HepG2 (cell line): ENCODE results near the gene ANXA7. TPM values are rescaled to one million over a fixed set of nuclear protein-coding genes. Genes with fewer than 3 reads are reported as not detected.

Experiments used
- ATAC-seq: fragments of 200-7000 bp; cut with Tn5 transposase; 3 replicates; pipeline ENCODE4 v1.9.1; 2020; ENCODE audit warnings: mild to moderate bottlenecking, moderate library complexity
- BruUV-seq: library from RNA; stranded (reverse); fragments of 400-500 nt; replicated peaks from 2 replicates; lab custom pipeline; 2021; lab: Mats Ljungman, UMichigan
- CTCF ChIA-PET: fragments of 300-600 bp; formaldehyde crosslinking; extraction: SDS; loops from one replicate; lab custom pipeline; 2021; ENCODE audit warnings: low total read pairs, inconsistent platforms, low intra/inter-chr PET ratio; lab: Yijun Ruan, JAX
- POLR2A ChIA-PET: fragments of 350-600 bp; sonication (Branson Sonifier 250); formaldehyde crosslinking; loops from one replicate; lab custom pipeline; 2020; ENCODE audit warnings: antibody characterized with exemption, inconsistent platforms; lab: Yijun Ruan, JAX
- DNase-seq: peaks from one replicate; pipeline ENCODE4 v3.0.0-alpha.2; 2015; ENCODE audit warnings: low spot score
- FAIRE-seq: peaks from 3 replicates; lab custom pipeline; 2011; peaks lifted over from hg19 to GRCh38; lab: Jason Lieb, UNC
- H2AFZ ChIP-seq: one replicate; pipeline ENCODE4 v1.6.1; 2011; ENCODE audit warnings: low read length, inconsistent platforms
- H3K27ac ChIP-seq: fragments of 300-600 bp; 3 replicates; pipeline ENCODE4 v1.8.0; 2011; ENCODE audit warnings: mixed run types, mild to moderate bottlenecking, mixed read lengths, low read length, inconsistent platforms; ENCODE audit not compliant: insufficient read depth; ENCODE audit errors: extremely low read length
- H3K27me3 ChIP-seq, 2 experiments: fragments of 200-600 bp in 1 of 2; 2 replicates in 1 of 2; 3 replicates in 1 of 2; pipeline versions ENCODE4 v1.6.0 to v1.8.0; 2011; ENCODE audit warnings: low read length in 2 of 2, mild to moderate bottlenecking in 2 of 2, moderate library complexity in 2 of 2, inconsistent platforms in 1 of 2; ENCODE audit not compliant: insufficient read depth in 2 of 2, control insufficient read depth in 1 of 2
- H3K36me3 ChIP-seq, 2 experiments: fragments of 200-600 bp in 1 of 2; replicated peaks in 1 of 2; 2 replicates in 1 of 2; 3 replicates in 1 of 2; pipeline versions ENCODE4 v1.5.1 to v1.8.0; 2011; ENCODE audit warnings: low read length in 2 of 2, inconsistent platforms in 1 of 2; ENCODE audit not compliant: insufficient read depth in 2 of 2, control insufficient read depth in 1 of 2
- H3K4me1 ChIP-seq: 2 replicates; pipeline ENCODE4 v1.5.1; 2012; ENCODE audit warnings: low read length, inconsistent platforms; ENCODE audit not compliant: insufficient read depth
- H3K4me2 ChIP-seq: 2 replicates; pipeline ENCODE4 v1.6.0; 2011; ENCODE audit warnings: low read depth, low read length, inconsistent platforms
- H3K4me3 ChIP-seq, 3 experiments: fragments of 200-600 bp in 1 of 3; sonication (generic), shearing (Covaris generic) in 1 of 3; replicated peaks in 1 of 3; 2 replicates each; pipeline ENCODE4 v1.5.1; 2011 to 2016; ENCODE audit warnings: low read length in 3 of 3, inconsistent platforms in 2 of 3, low read depth in 2 of 3, mild to moderate bottlenecking in 2 of 3, control low read depth in 1 of 3, mixed read lengths in 1 of 3; ENCODE audit not compliant: insufficient read depth in 1 of 3
- H3K79me2 ChIP-seq: one replicate; pipeline ENCODE4 v1.6.1; 2011; ENCODE audit warnings: low read length, inconsistent platforms; ENCODE audit not compliant: insufficient read depth
- H3K9ac ChIP-seq: 2 replicates; pipeline ENCODE4 v1.6.0; 2011; ENCODE audit warnings: mild to moderate bottlenecking, low read depth, low read length, inconsistent platforms; ENCODE audit not compliant: insufficient read depth
- H3K9me3 ChIP-seq: 2 replicates; pipeline ENCODE4 v1.5.1; 2012; ENCODE audit warnings: mild to moderate bottlenecking, low read length
- H4K20me1 ChIP-seq: 2 replicates; pipeline ENCODE4 v1.6.0; 2011; ENCODE audit warnings: inconsistent platforms, mild to moderate bottlenecking, low read length, moderate library complexity; ENCODE audit not compliant: insufficient read depth
- GTF2F1 ChIP-seq: fragments of 150-350 bp; IDR thresholded peaks from 2 replicates; pipeline ENCODE4 v1.6.1; 2014; ENCODE audit warnings: low read length
- MAFF ChIP-seq: IDR thresholded peaks from 2 replicates; pipeline ENCODE4 v1.6.1; 2011; ENCODE audit warnings: low read depth, low read length, improper control_type of control experiment
- MAFK ChIP-seq, 2 experiments: IDR thresholded peaks in 1 of 2; conservative IDR thresholded peaks in 1 of 2; 2 replicates each; pipeline ENCODE4 v1.6.1; 2011; ENCODE audit warnings: improper control_type of control experiment in 2 of 2, low read length in 2 of 2
- RCOR2 ChIP-seq: IDR thresholded peaks from 2 replicates; pipeline ENCODE4 v1.6.1; 2016; ENCODE audit warnings: missing biosample characterization, missing genetic modification reagents
- TOE1 ChIP-seq: sonication (generic); formaldehyde crosslinking; IDR thresholded peaks from 2 replicates; pipeline ENCODE4 v1.4.0; 2020; ENCODE audit warnings: mild to moderate bottlenecking, missing genetic modification reagents
- ZFP91 ChIP-seq: sonication (generic); formaldehyde crosslinking; IDR thresholded peaks from 2 replicates; pipeline ENCODE4 v1.9.0; 2022; ENCODE audit warnings: missing genetic modification reagents, mild to moderate bottlenecking, borderline replicate concordance
- WGBS: methylation state at CpG from one replicate; pipeline ENCODE4 v1.1.6; 2017; ENCODE audit warnings: low lambda C conversion rate; 5-methylcytosine and 5-hydroxymethylcytosine counted together
- in situ Hi-C: cut with HindIII; loops from 2 replicates; pipeline ENCODE4 v1.10.0; 2017; ENCODE audit warnings: low pct_unique_long_range_greater_than_20kb; ENCODE audit not compliant: extremely low pct_ligation_motif_present
- intact Hi-C: fragments of 100-400 bp; cut with micrococcal nuclease; formaldehyde crosslinking; loops from one replicate; pipeline ENCODE4 v1.10.0; 2022; ENCODE audit not compliant: unreplicated experiment
- polyA plus RNA-seq, 8 experiments: library from polyadenylated mRNA; depleted of rRNA in 3 of 8; stranded (reverse) in 7 of 8; unstranded in 1 of 8; fragments of >200 nt; fragmentation: Illumina TruSeq in 4 of 8; extraction: Trizol in 4 of 8; gene quantifications; 2 replicates each; pipeline versions ENCODE4 v1.2.1 to v1.2.3, GENCODE V29; 2011 to 2016; ENCODE audit warnings: low read depth in 4 of 8, missing spikeins in 1 of 8, mixed read lengths in 1 of 8; ENCODE audit not compliant: insufficient read depth in 1 of 8
- total RNA-seq, 5 experiments: library from RNA; depleted of rRNA; stranded (reverse); fragments of >200 nt; fragmentation: Illumina TruSeq; extraction: Trizol; gene quantifications; 2 replicates each; pipeline ENCODE4 v1.2.3, GENCODE V29; 2016; ENCODE audit warnings: low read depth in 1 of 5
- TF ChIP-seq, protein P1 (sequence below): sonication (generic); formaldehyde crosslinking; IDR thresholded peaks from 2 replicates; pipeline ENCODE4 v1.4.0; 2020; ENCODE audit warnings: mild to moderate bottlenecking, missing genetic modification reagents

The ANXA7 gene
- total and polyA plus RNA-seq, 2 of the 13 experiments (the other 11 are each of a cell fraction or from before 2014, with no cell fraction given): 54.8 to 89.0 TPM

- ATAC-seq (no peak), FAIRE-seq (no peak), DNase-seq (no peak)
- no peaks in the 10 kb centered on the region for H3K9me3 ChIP-seq
- in situ Hi-C loops: no loop called here
- TF ChIP-seq ZFP91 (CRISPR knock-in tag): no peak
- 0 out of 2 replicates have a peak, but pooled peaks have one; percentile 31 for TF ChIP-seq MAFF
- TF ChIP-seq, protein P1, sequence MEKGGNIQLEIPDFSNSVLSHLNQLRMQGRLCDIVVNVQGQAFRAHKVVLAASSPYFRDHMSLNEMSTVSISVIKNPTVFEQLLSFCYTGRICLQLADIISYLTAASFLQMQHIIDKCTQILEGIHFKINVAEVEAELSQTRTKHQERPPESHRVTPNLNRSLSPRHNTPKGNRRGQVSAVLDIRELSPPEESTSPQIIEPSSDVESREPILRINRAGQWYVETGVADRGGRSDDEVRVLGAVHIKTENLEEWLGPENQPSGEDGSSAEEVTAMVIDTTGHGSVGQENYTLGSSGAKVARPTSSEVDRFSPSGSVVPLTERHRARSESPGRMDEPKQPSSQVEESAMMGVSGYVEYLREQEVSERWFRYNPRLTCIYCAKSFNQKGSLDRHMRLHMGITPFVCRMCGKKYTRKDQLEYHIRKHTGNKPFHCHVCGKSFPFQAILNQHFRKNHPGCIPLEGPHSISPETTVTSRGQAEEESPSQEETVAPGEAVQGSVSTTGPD (CRISPR knock-in tag): no peak
- no peak for TF ChIP-seq GTF2F1
- TF ChIP-seq TOE1 (CRISPR knock-in tag): no peak
- TF ChIP-seq MAFK (conservative IDR thresholded peaks at IDR 0.05 in 1 of 2, IDR thresholded peaks at IDR 0.05 in 1 of 2; ENCODE audit: low read length in 2 of 2): peak; percentile 50 to 60; a peak in 3 of 4 replicates
- no peak for TF ChIP-seq RCOR2 (CRISPR knock-in tag)
- H3K4me3 ChIP-seq: no peak overlapping the region
- ChIA-PET CTCF (no interaction called here), POLR2A (no interaction called here)
- no peaks in the 10 kb centered on the region for H3K4me1 ChIP-seq
- no peak overlapping the region for H3K4me2 ChIP-seq
- H4K20me1 ChIP-seq: no peaks in the 10 kb centered on the region
- BruUV-seq: no TSS peak
- H3K9ac ChIP-seq: no peak overlapping the region
- WGBS: 91% methylated on average over 4 of the region's 4 CpGs
- no peaks in the 10 kb centered on the region for H3K79me2 ChIP-seq
- no peaks in the 10 kb centered on the region; a peak in 1 of 5 replicates for H3K36me3 ChIP-seq
- no peak overlapping the region for H3K27ac ChIP-seq
- intact Hi-C loops: no loop called here
- H3K27me3 ChIP-seq: no peaks in the 10 kb centered on the region
- no peak overlapping the region for H2AFZ ChIP-seq
These were observed 47.0 kb upstream of the ANXA7 start for GRCh38 chr10:73460897-73461296.
